ENCODE results near the gene RNASEH1. TPM values are rescaled to one million over a fixed set of nuclear protein-coding genes. Genes with fewer than 3 reads are reported as not detected.

RNASEH1 gene
- total and polyA plus RNA-seq, 2 of the 13 experiments (the other 11 are each of a cell fraction or from before 2014, with no cell fraction given): 14.5 to 57.4 TPM

DNA sequence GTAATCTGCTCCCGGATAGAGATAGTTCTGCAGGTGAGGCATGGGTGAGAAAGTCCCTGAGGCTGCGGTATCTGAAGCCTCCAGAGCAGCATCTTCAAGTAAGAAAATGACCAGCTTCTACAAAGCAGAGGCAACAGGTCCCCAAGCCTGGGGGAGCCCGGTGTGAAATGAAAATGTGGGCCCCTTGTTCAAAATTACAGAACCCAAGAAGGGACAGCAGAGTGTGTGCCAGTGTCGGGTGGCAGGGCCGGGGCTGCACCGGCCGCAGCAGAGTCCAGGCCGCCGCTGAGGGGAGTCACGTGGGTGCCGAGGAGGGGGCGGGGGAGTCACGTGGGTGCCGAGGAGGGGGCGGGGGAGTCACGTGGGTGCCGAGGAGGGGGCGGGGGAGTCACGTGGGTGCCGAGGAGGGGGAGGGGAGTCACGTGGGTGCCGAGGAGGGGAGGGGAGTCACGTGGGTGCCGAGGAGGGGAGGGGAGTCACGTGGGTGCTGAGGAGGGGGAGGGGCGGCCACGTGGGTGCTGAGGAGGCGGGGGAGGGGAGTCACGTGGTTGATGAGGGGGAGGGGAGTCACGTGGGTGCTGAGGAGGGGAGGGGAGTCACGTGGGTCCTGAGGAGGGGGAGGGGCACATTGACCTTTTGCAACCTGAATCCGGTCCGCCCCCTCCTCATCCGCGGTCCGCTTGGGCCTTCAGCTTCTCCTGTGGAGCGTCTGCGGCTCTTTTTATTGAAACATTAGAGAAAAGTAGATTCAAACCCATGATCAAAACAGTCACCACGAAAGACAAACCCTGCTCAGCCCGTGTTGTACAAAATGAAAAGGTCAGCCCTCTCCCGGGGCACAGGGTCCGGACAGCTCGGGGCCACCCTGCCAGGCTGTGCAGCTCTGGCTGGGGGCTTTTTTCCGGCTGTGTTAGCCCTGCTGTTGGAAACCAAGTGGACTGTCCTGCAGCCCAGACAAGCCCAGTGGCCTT lies 47.1 kb upstream of the RNASEH1 start (continued):
- TF ChIP-seq, protein P1, sequence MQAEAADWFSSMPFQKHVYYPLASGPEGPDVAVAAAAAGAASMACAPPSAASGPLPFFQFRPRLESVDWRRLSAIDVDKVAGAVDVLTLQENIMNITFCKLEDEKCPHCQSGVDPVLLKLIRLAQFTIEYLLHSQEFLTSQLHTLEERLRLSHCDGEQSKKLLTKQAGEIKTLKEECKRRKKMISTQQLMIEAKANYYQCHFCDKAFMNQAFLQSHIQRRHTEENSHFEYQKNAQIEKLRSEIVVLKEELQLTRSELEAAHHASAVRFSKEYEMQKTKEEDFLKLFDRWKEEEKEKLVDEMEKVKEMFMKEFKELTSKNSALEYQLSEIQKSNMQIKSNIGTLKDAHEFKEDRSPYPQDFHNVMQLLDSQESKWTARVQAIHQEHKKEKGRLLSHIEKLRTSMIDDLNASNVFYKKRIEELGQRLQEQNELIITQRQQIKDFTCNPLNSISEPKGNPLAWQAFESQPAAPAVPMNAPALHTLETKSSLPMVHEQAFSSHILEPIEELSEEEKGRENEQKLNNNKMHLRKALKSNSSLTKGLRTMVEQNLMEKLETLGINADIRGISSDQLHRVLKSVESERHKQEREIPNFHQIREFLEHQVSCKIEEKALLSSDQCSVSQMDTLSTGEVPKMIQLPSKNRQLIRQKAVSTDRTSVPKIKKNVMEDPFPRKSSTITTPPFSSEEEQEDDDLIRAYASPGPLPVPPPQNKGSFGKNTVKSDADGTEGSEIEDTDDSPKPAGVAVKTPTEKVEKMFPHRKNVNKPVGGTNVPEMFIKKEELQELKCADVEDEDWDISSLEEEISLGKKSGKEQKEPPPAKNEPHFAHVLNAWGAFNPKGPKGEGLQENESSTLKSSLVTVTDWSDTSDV (CRISPR knock-in tag; IDR thresholded peaks at IDR 0.05): no peak
- TF ChIP-seq ZNF138 (CRISPR knock-in tag; IDR thresholded peaks at IDR 0.05; ENCODE audit: low read depth) (no peak), ZNF12 (CRISPR knock-in tag; IDR thresholded peaks at IDR 0.05) (0 out of 2 replicates have a peak, but pooled peaks have one; percentile 24), ZNF530 (CRISPR knock-in tag; IDR thresholded peaks at IDR 0.05; ENCODE audit: low read depth) (no peak), DMTF1 (CRISPR knock-in tag; IDR thresholded peaks at IDR 0.05) (no peak), ZNF574 (CRISPR knock-in tag; IDR thresholded peaks at IDR 0.05) (peak; percentile 62; the same call in 1 of the 2 replicates), NFKBIZ (CRISPR knock-in tag; IDR thresholded peaks at IDR 0.05) (peak; percentile 13), RCOR2 (CRISPR knock-in tag; IDR thresholded peaks at IDR 0.05) (no peak), MBD4 (IDR thresholded peaks at IDR 0.05; ENCODE audit: borderline replicate concordance, low read length) (no peak), JDP2 (CRISPR knock-in tag; IDR thresholded peaks at IDR 0.05; ENCODE audit: borderline replicate concordance) (no peak), ZNF772 (CRISPR knock-in tag; IDR thresholded peaks at IDR 0.05) (peak; percentile 10; the same call in 1 of the 2 replicates), SIN3A (IDR thresholded peaks at IDR 0.05; ENCODE audit: borderline replicate concordance, low read depth, low read length) (peak; percentile 62; the same call in 1 of the 2 replicates), CCDC6 (CRISPR knock-in tag; IDR thresholded peaks at IDR 0.05) (no peak), U2AF2 (IDR thresholded peaks at IDR 0.05; ENCODE audit: low read depth, low read length) (no peak), MTF1 (CRISPR knock-in tag; IDR thresholded peaks at IDR 0.05) (no peak)
- TF ChIP-seq, protein P2, sequence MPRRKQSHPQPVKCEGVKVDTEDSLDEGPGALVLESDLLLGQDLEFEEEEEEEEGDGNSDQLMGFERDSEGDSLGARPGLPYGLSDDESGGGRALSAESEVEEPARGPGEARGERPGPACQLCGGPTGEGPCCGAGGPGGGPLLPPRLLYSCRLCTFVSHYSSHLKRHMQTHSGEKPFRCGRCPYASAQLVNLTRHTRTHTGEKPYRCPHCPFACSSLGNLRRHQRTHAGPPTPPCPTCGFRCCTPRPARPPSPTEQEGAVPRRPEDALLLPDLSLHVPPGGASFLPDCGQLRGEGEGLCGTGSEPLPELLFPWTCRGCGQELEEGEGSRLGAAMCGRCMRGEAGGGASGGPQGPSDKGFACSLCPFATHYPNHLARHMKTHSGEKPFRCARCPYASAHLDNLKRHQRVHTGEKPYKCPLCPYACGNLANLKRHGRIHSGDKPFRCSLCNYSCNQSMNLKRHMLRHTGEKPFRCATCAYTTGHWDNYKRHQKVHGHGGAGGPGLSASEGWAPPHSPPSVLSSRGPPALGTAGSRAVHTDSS (CRISPR knock-in tag; conservative IDR thresholded peaks at IDR 0.05): no peak

Data from HepG2 (cell line).